ENCODE results near the gene UGT1A10.
A peak's percentile ranks its signal among the peaks of the same experiment; 100 is the strongest.
"Not testable (repeated sequence)": the region's sequence is repeated elsewhere in the genome, so short reads cannot be mapped to it uniquely, and the experiment has no call there.

Gene UGT1A10

DNA sequence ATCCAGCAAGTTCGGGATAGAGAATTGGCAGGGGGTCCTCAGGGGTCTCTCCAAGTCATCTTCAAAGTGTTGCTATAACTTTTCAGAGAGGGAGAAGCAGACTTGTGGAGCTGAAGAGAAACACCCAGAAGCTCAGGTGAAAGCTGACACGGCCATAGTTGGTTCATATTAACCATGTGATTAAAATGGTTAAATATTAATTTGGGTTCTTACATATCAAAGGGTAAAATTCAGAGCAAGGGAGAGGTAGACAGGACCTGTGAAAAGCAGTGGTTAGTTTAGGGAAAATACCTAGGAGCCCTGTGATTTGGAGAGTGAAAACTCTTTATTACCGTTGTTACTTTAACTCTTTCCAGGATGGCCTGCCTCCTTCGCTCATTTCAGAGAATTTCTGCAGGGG lies 56.4 kb downstream of the UGT1A10 start, which contains the start of gene UGT1A6:
UGT1A6 (plus strand) TSS at position 243 of the 400 bp plus-strand sequence; CDS start at position 358, 115 bp downstream.
- no peak for DNase-seq (ENCODE audit: low spot score)

DNA sequence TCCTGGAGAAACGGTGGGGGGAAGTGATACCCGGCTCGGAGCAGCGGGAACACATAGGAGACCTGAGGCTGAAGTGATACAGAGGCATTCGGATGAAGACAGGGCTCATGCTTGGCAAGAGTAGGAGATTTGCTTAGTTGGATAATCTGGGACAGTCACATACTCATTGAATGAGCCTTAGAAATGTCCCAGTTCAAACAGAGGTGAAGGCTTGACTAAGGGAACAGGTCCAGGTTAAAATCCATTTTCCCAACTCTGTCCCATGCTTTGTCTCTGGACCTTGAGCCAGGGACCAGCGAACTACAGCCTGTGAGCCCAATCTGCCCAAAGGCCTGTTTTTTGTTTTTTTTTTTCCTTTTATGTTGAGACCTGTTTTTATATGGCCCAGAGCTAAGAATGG lies 57.7 kb downstream of the UGT1A10 start:
- no peak for DNase-seq (ENCODE audit: low spot score)

DNA sequence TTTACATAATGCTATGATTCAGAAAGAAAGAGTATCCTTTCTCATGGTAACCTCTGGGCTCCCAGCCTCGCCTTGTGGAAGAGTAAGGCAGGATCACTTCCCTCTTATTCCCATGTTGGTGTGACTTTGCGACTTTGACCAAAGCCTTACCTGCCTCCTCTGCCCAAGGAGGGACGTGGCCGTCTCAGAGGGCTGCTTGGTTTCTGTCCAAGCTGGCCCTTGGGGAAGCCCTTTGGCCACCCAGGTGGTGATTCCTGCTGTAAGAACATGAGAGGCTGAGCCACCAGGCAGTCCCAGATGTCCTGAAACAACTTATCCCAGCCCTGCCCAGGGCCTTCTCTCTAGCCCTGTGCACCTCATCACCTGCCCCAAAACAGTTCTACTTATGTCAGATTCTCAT lies 62.5 kb downstream of the UGT1A10 start:
- DNase-seq (ENCODE audit: low spot score): no peak

DNA sequence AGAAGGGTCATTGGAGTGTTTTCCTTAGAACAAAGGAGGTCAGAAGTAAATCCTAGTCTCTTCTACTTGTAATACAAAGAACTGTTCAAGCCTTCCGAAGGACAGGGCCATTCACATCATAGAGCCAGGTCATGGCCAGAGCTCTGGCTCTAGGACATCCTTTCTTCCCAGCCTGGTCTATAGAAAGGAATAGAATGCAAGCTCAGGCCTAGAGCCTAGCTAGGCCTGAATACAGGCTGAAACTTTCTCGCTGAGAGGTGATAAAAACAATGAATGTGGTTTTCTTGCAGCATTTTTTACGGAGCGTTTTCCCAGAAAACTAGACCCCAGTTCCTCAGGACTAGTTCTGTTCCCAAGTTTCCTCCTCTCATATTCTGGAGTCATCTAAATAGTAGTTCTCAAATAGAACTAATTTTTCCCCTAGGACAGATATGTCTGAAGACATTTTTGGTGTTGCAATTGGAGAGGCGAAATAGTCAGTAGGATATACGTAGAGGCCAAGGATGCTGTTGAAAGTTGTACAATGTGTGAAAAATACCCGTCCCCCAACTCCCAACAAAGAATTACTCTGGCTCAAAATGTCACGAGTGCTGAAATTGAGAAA lies 63.3 kb downstream of the UGT1A10 start:
- no peak for DNase-seq (ENCODE audit: low spot score)

DNA sequence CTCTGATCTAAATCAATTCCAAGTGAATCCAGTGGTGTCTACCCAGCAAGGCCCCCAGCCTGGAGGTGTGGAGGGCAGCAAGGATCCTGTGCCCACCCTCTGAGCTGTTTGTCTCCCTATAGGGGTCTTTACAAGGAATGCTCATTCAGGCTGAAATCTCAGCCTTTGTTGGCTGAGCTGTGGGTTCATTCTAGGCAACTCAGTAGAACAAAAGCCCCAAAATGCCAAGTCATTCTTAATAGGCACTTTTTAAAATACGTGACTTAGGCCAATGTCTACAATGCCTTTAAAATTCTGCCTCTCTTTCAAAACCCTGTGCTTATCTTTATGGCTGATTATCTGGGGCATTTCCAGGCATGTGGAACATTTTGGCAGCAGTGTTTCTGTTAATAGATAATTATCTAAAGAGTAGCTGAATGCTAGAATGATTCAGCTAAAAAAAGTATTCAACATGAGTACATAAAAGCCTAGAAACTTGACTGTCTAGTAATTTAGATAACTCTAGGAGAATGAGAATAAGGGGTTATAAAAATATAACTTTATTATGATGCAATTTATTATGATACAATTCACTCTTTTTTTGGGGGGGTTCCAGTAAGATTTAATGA lies 63.9 kb downstream of the UGT1A10 start:
- no peak for DNase-seq (ENCODE audit: low spot score)

DNA sequence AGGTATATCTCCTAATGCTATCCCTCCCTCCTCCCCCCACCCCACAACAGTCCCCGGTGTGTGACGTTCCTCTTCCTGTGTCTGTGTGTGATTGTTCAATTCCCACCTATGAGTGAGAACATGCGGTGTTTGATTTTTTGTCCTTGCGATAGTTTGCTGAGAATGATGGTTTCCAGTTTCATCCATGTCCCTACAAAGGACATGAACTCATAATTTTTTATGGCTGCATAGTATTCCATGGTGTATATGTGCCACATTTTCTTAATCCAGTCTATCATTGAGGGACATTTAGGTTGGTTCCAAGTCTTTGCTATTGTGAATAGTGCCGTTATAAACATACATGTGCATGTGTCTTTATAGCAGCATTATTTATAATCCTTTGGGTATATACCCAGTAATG lies 64.6 kb downstream of the UGT1A10 start:
- not testable (repeated sequence) for DNase-seq (ENCODE audit: low spot score)

DNA sequence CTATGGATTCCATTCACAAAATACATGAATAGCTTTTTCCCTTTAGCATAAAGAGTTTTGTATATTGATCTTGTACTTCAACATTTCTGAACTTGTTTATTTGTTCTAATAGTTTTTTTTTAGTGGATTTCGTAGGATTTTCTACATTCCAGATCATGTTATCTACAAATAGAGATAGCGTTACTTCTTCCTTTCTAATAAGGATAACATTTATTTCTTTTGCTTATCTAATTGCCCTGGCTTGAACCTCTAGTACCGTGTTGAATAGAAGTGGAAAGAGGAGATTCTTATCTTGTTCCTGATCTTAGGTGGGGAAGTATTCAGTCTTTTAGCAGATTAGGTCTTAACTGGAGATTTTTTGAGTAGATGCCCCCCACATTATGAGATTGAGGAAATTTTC lies 66.0 kb downstream of the UGT1A10 start:
- no peak for DNase-seq (ENCODE audit: low spot score)

DNA sequence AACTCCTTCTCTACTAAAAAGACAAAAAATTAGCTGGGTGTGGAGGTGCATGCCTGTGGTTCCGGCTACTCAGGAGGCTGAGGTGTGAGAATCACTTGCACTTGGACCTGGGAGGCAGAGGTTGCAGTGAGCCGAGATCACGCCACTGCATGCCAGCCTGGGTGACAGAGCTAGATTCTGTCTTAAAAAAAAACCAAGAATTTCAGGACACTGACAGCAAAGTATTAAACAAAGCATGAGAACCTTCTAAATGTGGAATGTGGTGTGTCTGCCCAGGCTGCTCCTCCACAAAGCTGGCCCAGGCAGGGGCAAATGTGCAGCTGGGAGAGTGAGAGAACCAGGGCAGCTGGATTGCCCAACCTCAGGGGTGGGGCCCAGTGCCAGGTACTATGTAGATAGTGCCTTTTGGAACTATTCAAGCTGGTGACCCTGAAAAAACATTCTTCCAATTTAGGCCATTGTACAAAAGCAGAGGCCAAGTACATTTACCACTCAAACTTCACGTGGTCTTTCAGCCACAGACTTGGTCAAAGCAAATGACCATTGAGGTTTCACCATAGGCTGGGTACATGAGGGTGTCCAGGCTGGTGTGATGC lies 69.8 kb downstream of the UGT1A10 start:
- no peak for DNase-seq (ENCODE audit: low spot score)

DNA sequence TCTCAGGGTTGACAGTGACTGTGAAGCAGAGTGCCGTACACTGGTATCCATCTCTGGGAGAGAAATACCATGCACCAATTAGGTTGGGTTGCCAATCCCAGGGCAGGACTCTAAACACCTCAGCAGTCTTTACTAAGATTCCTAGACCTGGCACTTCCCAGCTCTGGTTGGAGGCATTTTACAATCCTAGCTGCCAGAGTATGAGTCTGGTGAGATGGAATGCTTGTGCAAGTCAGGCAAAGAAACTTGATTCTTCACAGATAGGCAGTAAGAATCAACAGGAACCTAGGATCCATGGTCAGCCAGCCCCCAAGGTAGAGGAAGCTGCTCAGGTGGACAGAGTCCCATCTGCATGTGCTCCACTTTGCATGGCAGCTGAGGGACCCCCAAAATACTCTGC lies 70.5 kb downstream of the UGT1A10 start:
- DNase-seq (ENCODE audit: low spot score): no peak

DNA sequence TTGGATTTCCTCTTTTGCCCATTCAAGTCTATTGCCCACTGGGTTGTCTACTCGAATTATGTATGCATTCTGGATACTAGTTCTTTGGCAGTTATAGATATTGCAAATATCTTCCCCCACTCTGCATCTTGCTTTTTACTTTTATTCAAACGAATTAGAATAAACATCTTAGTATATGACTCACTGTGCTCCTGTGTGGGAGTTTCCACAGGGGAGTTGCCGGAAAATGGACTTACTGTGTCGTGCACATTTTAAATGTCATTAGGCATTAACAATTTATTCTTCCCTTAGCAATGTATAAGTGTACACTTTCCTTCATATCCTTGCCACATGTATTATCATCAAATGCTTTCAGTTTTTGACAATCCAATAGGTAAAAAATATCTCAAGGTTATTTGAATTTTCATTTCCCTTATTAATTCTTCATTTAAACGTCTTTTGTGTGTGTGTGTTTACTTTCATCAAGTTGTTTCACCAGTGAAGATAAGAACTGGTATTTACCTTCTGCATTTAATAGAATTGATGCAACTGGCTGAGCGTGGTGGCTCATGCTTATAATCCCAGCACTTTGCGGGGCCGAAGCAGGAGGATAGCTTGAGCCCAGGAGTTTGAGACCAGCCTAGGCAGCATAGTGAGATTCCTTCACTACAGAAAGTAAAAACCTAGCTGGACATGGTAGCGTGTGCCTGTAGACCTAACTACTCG lies 71.8 kb downstream of the UGT1A10 start:
- no peak for DNase-seq (ENCODE audit: low spot score)

DNA sequence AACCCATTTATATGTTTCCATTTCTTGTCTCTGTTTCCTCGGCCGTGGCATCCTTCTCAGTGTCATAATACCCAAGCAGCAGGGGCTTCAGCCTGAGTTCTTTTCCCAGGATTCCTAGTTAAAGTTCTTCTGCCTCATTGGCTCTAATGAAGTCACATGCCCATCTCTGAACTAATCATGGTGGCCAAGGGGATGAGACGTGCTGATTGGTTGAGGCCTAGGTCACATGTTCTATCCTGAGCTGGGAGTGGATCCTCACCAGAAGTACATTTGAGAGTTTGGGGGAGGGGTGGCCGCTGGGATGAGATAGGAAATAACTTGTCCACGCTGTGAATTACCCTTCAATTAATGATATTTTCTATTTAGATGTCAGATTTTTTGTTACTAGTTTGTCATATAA lies 72.7 kb downstream of the UGT1A10 start:
- DNase-seq (ENCODE audit: low spot score): no peak

DNA sequence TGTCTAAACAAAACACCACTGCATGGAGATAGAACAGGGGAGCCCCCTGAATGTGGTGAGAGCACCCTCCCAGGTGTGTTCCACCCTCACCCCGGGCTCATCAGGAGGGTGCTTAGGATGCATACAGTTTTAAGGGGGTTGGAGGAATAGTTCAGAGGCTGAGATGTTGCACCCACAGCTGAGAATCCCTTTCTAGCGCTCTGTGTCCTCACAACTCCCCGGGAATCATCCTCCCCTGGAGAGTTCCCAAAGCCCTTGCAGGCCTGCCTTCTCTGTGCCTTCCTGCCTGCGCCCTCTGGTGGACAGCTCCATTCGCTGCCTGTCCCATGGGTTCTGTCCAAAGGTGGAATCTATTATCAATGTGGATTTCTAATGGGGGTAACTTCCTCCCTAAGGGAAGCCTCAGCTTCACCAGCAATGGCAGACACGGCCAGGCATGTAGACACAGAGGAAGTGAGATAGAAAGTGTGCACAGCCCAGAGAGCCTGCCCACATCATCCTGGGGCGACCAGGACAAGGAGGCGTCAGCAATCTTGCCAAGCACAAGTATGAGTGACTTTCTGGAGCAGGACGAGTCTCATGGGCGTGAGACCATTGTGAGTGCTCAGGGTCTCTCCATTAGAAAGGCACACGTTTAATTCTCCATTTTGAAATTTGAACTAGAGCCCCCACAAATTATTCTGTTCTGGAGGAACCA lies 75.2 kb downstream of the UGT1A10 start:
- peak; percentile 62 for DNase-seq (ENCODE audit: low spot score)

DNA sequence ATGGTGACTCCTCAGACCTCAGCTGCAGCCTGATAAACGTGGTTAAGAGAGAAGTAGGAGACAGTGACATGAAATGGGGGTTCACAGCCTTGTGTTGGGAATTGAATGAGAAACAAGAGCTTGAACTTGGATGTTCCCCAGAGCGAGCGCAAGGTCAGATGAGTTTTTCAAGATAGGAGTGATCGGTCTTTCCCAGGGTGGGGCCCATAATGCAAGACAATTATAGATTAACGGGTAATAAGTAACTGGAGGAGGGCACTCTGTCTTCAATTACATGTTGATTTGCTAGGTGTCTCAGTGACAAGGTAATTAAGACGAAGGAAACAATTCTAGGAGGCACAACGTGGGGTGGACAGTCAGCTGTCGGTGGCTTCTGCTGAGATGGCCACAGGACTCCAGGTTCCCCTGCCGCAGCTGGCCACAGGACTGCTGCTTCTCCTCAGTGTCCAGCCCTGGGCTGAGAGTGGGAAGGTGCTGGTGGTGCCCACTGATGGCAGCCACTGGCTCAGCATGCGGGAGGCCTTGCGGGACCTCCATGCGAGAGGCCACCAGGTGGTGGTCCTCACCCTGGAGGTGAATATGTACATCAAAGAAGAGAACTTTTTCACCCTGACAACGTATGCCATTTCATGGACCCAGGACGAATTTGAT lies 76.5 kb downstream of the UGT1A10 start, which contains the start of gene UGT1A5:
UGT1A5 (plus strand) TSS at position 297 of the 651 bp plus-strand sequence; CDS start at position 382, 85 bp downstream.
- DNase-seq (ENCODE audit: low spot score): no peak

DNA sequence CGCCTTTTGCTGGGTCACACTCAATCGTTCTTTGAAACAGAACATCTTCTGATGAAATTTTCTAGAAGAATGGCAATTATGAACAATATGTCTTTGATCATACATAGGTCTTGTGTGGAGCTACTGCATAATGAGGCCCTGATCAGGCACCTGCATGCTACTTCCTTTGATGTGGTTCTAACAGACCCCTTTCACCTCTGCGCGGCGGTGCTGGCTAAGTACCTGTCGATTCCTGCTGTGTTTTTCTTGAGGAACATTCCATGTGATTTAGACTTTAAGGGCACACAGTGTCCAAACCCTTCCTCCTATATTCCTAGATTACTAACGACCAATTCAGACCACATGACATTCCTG lies 77.0 kb downstream of the UGT1A10 start:
- DNase-seq (ENCODE audit: low spot score): no peak

DNA sequence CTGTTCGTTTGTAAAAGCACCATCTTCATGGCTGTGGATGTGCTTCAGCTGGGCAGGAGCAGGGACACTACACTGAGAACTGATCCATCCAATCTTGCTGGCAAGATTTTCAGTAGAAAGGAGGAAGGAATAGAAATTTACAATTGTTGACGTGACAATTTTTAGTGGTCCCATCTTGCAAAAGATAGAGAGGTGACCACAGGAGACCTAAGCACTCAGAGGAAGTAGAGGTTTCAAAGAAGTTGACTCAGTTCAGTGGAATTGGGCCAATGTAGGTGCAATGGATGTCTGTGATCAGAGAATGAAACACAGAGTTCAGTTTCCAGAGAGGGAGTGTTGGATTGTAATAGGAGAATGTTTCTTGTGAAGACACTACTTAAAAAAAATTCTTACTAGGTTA lies 77.9 kb downstream of the UGT1A10 start:
- DNase-seq (ENCODE audit: low spot score): no peak

DNA sequence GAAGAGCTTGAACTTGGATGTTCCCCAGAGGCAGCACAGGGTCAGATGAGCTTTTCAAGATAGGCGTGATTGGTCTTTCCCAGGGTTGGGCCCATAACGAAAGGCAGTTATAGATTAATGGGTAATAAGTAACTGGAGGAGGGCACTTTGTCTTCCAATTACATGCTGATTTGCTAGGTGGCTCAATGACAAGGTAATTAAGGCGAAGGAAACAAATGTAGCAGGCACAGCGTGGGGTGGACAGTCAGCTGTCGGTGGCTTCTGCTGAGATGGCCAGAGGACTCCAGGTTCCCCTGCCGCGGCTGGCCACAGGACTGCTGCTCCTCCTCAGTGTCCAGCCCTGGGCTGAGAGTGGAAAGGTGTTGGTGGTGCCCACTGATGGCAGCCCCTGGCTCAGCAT lies 82.3 kb downstream of the UGT1A10 start, which contains the start of gene UGT1A4:
UGT1A4 (plus strand) TSS at position 185 of the 400 bp plus-strand sequence; CDS start at position 270, 85 bp downstream.
- no peak for DNase-seq (ENCODE audit: low spot score)

DNA sequence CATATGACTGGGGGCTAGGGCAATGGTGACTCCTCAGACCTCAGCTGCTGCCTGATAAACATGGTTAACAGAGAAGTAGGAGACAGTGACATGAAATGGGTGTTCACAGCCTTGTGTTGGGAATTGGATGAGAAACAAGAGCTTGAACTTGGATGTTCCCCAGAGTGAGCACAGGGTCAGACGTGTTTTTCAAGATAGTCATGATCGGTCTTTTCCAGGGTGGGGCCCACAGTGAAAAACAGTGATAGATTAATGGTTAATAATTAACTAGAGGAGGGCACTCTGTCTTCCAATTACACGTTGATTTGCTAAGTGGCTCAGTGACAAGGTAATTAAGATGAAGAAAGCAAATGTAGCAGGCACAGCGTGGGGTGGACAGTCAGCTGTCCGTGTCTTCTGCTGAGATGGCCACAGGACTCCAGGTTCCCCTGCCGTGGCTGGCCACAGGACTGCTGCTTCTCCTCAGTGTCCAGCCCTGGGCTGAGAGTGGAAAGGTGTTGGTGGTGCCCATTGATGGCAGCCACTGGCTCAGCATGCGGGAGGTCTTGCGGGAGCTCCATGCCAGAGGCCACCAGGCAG lies 92.6 kb downstream of the UGT1A10 start, which contains the start of gene UGT1A3:
UGT1A3 (plus strand) TSS at position 320 of the 579 bp plus-strand sequence; CDS start at position 405, 85 bp downstream.
- no peak for DNase-seq (ENCODE audit: low spot score)

DNA sequence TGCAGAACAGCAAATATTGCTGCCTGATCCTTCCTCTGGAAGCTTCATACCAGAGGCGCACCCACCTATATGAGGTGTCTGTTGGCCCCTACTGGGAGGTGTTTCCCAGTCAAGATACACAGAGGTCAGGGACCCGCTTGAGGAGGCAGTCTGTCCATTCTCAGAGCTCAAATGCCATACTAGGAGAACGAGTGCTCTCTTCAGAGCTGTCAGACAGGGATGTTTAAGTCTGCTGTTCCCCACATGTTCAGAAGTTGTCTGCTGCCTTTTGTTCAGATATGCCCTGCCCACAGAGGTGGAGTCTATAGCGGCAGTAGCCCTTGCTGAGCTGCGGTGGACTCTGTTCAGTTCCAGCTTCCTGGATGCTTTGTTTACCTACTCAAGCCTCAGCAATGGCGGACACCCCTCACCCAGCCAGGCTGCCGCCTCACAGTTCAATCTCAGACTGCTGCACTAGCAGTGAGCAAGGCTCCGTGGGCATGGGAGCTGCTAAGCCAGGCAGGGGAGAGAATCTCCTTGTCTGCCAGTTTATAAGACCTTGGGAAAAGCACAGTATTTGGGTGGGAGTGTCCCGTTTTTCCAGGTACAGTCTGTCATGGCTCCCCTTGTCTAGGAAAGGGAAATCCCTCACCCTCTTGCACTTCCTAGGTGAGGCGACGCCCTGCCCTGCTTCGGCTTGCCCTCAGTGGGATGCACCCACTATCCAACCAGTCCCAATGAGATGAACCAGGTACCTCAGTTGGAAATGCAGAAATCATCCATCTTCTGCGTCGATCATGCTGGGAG lies 100.8 kb downstream of the UGT1A10 start:
- not testable (repeated sequence) for DNase-seq (ENCODE audit: low spot score)

DNA sequence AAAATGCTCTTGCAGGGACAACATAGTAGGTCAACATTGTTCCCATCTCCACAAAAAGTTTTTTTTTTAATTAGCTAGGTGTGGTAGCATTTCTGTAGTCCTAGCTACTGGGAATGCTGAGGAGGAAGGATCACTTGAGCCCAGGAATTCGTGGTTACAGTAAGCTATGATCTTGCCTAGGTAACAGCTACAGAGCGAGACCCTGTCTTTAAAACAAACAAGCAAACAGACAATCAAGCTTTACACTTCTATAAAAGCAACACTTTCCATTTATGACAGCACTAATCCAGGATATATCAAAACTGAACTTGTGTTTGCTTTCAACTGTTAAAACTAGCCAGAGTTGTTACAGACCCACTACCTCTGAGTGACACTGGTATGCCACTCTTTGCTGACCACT lies 104.6 kb downstream of the UGT1A10 start:
- DNase-seq (ENCODE audit: low spot score): no peak
